HL-60 (cell line): ENCODE data around the gene CNTROB.

Source experiments
- DNase-seq, 2 experiments: peaks; one replicate each; pipeline ENCODE4 v3.0.0-alpha.2; 2010 to 2020; ENCODE audit warnings: low read depth in 1 of 2, low spot score in 1 of 2
- H3K27ac ChIP-seq: fragments of 250-450 bp; sonication (Bioruptor Pico); replicated peaks from 2 replicates; pipeline ENCODE4 v1.5.1; 2020; ENCODE audit warnings: mild to moderate bottlenecking, moderate library complexity
- H3K27me3 ChIP-seq: fragments of 250-450 bp; sonication (Bioruptor Pico); 2 replicates; pipeline ENCODE4 v1.5.1; 2021; ENCODE audit warnings: mild to moderate bottlenecking, moderate library complexity; ENCODE audit not compliant: insufficient read depth, poor library complexity, severe bottlenecking
- H3K4me3 ChIP-seq: replicated peaks from 2 replicates; pipeline ENCODE4 v1.5.1; 2011; ENCODE audit warnings: mild to moderate bottlenecking, control low read depth, low read length; ENCODE audit not compliant: insufficient read depth
- GABPA ChIP-seq: IDR thresholded peaks from 2 replicates; pipeline ENCODE4 v1.6.1; 2012; ENCODE audit warnings: low read depth
- POLR2AphosphoS5 ChIP-seq: IDR thresholded peaks from 2 replicates; pipeline ENCODE4 v1.6.1; 2012; ENCODE audit warnings: low read depth
- REST ChIP-seq: IDR thresholded peaks from 2 replicates; pipeline ENCODE4 v1.6.1; 2012; ENCODE audit warnings: low read depth; ENCODE audit not compliant: insufficient replicate concordance
- SPI1 ChIP-seq: IDR thresholded peaks from 2 replicates; pipeline ENCODE4 v1.6.1; 2012; ENCODE audit warnings: low read depth, mild to moderate bottlenecking, borderline replicate concordance
- TF ChIP-seq, protein P1 (sequence below): IDR thresholded peaks from one replicate; pipeline ENCODE4 v1.5.1; 2011; ENCODE audit warnings: low read length, control low read depth, inconsistent platforms; ENCODE audit not compliant: insufficient read depth

CNTROB gene

GRCh38 chr17:7884581-7885366, 47.2 kb upstream of the CNTROB start:
- H3K4me3 ChIP-seq = peak overlapping the region; percentile 38

DNA sequence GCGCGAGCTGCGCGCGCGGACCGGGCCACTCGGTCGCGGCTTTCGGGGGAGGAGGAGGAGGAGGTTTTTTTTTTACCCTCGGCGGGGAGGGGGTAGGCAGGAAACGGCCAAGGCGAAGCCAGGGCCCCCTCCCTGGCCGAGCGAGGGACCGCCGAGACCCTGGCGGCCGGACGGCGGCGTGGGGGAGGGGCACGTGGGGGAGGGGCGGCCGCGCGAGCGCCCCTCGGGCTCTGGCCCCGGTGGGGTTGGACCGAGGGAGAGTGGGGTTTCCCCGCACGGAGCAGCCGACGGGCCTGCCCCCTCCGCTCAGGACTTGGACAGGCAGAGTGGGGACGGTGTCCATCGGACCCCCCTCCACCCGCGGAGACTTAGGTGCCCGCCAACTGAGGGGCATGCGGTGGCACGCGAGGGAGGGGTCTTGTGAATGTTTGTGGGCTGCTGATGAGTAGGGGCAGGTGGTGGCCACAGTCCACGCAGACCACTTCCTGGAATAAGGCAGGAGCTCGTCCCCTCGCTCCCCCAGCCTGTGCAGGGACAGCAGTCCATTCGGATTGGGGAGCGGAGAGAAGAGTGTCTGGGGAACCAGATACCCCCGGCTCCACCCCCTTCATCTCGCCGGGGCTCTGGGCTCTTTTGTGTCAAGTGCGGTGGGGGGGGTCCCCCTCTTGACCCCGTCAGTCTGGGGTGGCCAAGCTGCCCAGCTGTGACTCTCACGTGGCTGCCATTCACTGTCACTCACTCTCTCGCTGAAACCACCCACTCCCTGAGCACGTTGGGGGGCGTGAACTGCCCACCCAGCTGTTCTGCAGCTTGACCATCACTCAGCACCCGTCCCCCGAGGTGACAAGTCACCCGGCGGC, 46.4 kb upstream of the CNTROB start:
- Histone ChIP-seq H3K27me3 (no peaks in the 10 kb centered on the region), H3K4me3 (peak overlapping the region; percentile 57), H3K27ac (peak overlapping the region; percentile 92)
- DNase-seq = peak in 1 of 2 experiments; percentile 21
- TF ChIP-seq, protein P1, sequence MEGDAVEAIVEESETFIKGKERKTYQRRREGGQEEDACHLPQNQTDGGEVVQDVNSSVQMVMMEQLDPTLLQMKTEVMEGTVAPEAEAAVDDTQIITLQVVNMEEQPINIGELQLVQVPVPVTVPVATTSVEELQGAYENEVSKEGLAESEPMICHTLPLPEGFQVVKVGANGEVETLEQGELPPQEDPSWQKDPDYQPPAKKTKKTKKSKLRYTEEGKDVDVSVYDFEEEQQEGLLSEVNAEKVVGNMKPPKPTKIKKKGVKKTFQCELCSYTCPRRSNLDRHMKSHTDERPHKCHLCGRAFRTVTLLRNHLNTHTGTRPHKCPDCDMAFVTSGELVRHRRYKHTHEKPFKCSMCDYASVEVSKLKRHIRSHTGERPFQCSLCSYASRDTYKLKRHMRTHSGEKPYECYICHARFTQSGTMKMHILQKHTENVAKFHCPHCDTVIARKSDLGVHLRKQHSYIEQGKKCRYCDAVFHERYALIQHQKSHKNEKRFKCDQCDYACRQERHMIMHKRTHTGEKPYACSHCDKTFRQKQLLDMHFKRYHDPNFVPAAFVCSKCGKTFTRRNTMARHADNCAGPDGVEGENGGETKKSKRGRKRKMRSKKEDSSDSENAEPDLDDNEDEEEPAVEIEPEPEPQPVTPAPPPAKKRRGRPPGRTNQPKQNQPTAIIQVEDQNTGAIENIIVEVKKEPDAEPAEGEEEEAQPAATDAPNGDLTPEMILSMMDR = no peak
- TF ChIP-seq SPI1 = no peak
- no peak for TF ChIP-seq GABPA
- TF ChIP-seq REST = no peak
- TF ChIP-seq POLR2AphosphoS5 = no peak

More at GRCh38 chr17:7884581-7885366, 47.2 kb upstream of the CNTROB start:
- H3K27me3 ChIP-seq = no peaks in the 10 kb centered on the region
- TF ChIP-seq, protein P1 = no peak
- TF ChIP-seq GABPA (no peak), SPI1 (no peak), POLR2AphosphoS5 (no peak), REST (no peak)
- peak overlapping the region; percentile 92 for H3K27ac ChIP-seq
- peak in 1 of 2 experiments; percentile 9 for DNase-seq

DNA sequence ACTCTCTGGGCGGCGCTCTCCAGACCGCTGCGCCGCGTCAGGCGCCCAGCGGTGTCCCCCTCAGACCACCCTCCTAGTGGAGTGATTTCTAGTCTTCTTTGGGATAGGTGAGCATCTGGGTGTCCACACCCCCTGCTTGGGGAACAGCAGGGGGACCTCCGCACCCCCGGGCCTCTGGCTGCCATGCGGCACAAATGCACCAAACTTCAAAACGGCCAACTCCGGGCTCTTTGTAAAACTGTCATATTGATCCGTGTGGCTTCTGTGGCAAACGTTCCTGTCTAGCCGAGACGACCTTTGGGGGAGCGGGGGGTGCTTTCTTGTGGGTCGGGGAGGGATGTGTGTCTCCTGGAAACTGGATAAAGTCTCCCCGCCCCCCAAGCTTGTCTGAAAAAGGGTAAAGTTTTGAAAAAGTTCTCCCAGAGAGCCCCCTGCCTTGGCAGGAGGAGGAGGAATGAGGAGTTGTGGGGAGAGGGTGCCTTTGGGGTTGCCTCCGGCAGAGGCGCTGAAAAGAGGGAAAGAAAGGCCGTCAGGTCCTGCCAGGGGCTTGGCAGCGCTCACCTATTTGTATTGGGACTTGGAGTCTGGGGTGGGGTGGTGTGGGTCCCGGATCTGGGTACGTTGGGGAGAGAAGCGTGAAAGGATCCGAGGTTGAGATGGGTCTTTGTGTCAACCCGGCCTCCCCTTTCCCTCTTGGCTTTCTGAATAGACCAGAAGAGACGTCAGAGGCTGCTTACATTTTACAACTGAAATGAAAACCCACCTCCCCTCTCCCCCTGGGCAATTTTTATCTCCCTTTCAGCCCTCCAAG, 45.6 kb upstream of the CNTROB start:
- no peak for DNase-seq
- Histone ChIP-seq H3K4me3 (peak overlapping the region; percentile 57), H3K27me3 (no peaks in the 10 kb centered on the region), H3K27ac (peak overlapping the region; percentile 92)
- TF ChIP-seq, protein P1 = no peak
- TF ChIP-seq SPI1 (no peak), REST (no peak), POLR2AphosphoS5 (no peak)
